Spinal cord (tissue), 10 donors: Measurements from ENCODE around the gene SNX13. TPM values are rescaled to one million over a fixed set of nuclear protein-coding genes. Genes with fewer than 3 reads are reported as not detected.

Experiments used
- DNase-seq, 6 donors: peaks; one replicate each; pipeline versions ENCODE4 v3.0.0 to v3.0.0-alpha.2; 2013 to 2015; ENCODE audit warnings: low spot score in 6 of 6, low read depth in 4 of 6
- H3K27ac ChIP-seq: one replicate; pipeline ENCODE4 v1.5.1; 2013; ENCODE audit warnings: low read depth, low read length, control low read depth
- H3K27me3 ChIP-seq: one replicate; pipeline ENCODE4 v1.6.1; 2013; ENCODE audit warnings: low read length; ENCODE audit not compliant: control insufficient read depth, insufficient read depth
- H3K36me3 ChIP-seq: one replicate; pipeline ENCODE4 v1.6.1; 2013; ENCODE audit warnings: low read length; ENCODE audit not compliant: control insufficient read depth, insufficient read depth
- H3K4me1 ChIP-seq: one replicate; pipeline ENCODE4 v1.6.1; 2013; ENCODE audit warnings: low read length; ENCODE audit not compliant: control insufficient read depth, insufficient read depth
- H3K4me3 ChIP-seq: one replicate; pipeline ENCODE4 v1.5.1; 2013; ENCODE audit warnings: low read depth, low read length, control low read depth
- H3K9me3 ChIP-seq: one replicate; pipeline ENCODE4 v1.6.1; 2013; ENCODE audit warnings: low read length; ENCODE audit not compliant: control insufficient read depth, insufficient read depth
- WGBS: methylation state at CpG from one replicate; pipeline ENCODE4 v1.1.5; 2013; ENCODE audit warnings: missing lambda C conversion rate; ENCODE audit not compliant: insufficient coverage; 5-methylcytosine and 5-hydroxymethylcytosine counted together
- polyA plus RNA-seq, 2 donors: library from polyadenylated mRNA; unstranded; fragments of 120-200 nt; gene quantifications; one replicate each; pipeline ENCODE4 v1.2.1, GENCODE V29; 2013; ENCODE audit not compliant: insufficient read length in 2 of 2
- total RNA-seq, 2 donors: library from RNA; depleted of rRNA in 1 of 2; stranded (reverse); fragments of 120-200 nt in 1 of 2; fragments of >200 nt in 1 of 2; gene quantifications; one replicate each; pipeline versions ENCODE4 v1.2.3 to v1.2.4, GENCODE V29; 2013 to 2014
- donor health status: healthy.

The SNX13 gene
- total and polyA plus RNA-seq, 4 donors: 27.9 to 97.6 (median 56.7) TPM

GRCh38 chr7:17937506-17938120, 2.7 kb downstream of the SNX13 start:
- H3K4me3 ChIP-seq: no peak overlapping the region
- H3K4me1 ChIP-seq: no peaks in the 10 kb centered on the region

GRCh38 chr7:17936321-17936720, 4.0 kb downstream of the SNX13 start:
- Histone ChIP-seq H3K4me3 (no peak overlapping the region), H3K27ac (no peak overlapping the region), H3K36me3 (no peaks in the 10 kb centered on the region), H3K4me1 (no peaks in the 10 kb centered on the region), H3K27me3 (no peaks in the 10 kb centered on the region), H3K9me3 (no peaks in the 10 kb centered on the region)
- no CpG with 5 or more reads among the region's 1 CpG for WGBS
- DNase-seq: no peak

More at GRCh38 chr7:17937506-17938120, 2.7 kb downstream of the SNX13 start:
- Histone ChIP-seq H3K27ac (no peak overlapping the region), H3K9me3 (no peaks in the 10 kb centered on the region), H3K27me3 (no peaks in the 10 kb centered on the region), H3K36me3 (no peaks in the 10 kb centered on the region)
- no CpG with 5 or more reads among the region's 2 CpGs for WGBS
- no peak for DNase-seq

DNA sequence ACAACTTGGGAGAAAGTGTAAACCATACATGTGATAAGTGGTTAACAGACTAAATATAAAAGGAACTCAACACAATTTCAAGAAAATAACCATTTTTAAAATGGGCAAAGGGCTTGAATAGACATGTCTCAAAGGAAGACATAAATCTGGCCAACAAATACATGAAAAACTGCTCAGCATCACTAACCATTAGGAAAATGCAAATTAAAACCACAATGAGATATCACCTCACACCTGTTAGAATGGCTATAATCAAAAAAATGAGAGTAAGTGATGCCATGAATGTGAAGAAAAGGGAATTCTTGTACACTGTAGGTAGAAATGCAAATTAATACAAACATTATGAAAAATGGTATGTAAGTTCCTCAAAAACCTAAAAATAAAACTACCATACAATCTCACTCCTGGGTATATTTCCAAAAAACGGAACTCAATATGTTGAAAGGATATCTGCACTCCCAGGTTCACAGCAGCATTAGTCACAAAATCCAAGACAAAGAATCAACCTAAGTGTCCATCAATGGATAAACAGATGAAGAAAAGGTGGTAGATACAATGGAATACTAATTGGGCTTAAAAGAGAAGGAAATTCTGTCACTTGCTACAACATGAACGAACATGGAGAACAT, 5.6 kb downstream of the SNX13 start:
- Histone ChIP-seq H3K27me3 (no peaks in the 10 kb centered on the region), H3K4me1 (no peaks in the 10 kb centered on the region), H3K27ac (no peak overlapping the region), H3K4me3 (no peak overlapping the region), H3K36me3 (no peaks in the 10 kb centered on the region), H3K9me3 (no peaks in the 10 kb centered on the region)
- WGBS: no CpG with 5 or more reads among the region's 2 CpGs
- no peak for DNase-seq

DNA sequence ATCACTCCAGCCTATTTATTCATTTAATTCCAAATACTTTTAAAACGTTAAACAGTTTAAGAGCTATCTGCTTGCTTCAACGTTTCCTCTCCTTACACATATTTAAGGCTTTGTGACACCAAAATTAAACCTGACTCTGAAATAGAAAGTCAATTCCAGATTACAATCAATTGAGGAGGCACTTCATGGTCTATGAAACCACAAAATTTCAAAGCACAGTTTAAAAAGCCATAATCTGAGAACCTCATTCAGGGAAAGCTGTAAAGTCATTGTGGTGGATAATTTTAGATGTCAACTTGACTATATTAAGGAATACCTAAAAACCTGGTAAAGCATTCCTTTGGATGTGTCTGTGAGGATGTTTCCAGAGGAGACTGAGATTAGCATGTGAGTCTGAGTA, 6.2 kb downstream of the SNX13 start:
- no peaks in the 10 kb centered on the region for H3K9me3 ChIP-seq
- 85% methylated on average over 2 of the region's 2 CpGs for WGBS
- H3K4me3 ChIP-seq: no peak overlapping the region
- no peaks in the 10 kb centered on the region for H3K36me3 ChIP-seq
- H3K4me1 ChIP-seq: no peaks in the 10 kb centered on the region
- H3K27ac ChIP-seq: no peak overlapping the region
- no peak for DNase-seq
- H3K27me3 ChIP-seq: no peaks in the 10 kb centered on the region

DNA sequence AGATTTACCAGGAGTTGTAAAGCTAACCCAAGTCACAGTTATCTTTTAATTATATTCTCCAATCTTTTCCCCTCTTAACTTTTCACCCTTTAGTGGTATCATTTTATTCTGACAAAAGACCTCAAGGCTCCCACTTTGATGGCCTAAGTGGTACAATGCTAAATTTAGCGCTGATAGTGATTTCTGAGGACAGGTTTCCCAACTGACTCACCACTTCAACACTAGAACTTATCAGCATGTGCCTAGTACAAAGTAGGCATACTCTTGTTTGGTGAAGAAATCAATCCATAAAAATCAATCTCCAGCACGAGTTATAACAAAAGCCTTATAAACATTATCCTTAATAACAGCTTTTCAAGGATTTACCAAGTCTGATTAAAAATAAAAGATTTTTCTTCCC, 7.5 kb downstream of the SNX13 start:
- H3K4me1 ChIP-seq: no peaks in the 10 kb centered on the region
- no peak overlapping the region for H3K27ac ChIP-seq
- H3K4me3 ChIP-seq: no peak overlapping the region
- no peaks in the 10 kb centered on the region for H3K9me3 ChIP-seq
- DNase-seq: no peak
- H3K36me3 ChIP-seq: no peaks in the 10 kb centered on the region
- no CpG with 5 or more reads among the region's 2 CpGs for WGBS
- H3K27me3 ChIP-seq: no peaks in the 10 kb centered on the region

- Histone ChIP-seq H3K27ac (no peak overlapping the region), H3K4me3 (no peak overlapping the region), H3K9me3 (no peaks in the 10 kb centered on the region), H3K36me3 (no peaks in the 10 kb centered on the region), H3K4me1 (no peaks in the 10 kb centered on the region), H3K27me3 (no peaks in the 10 kb centered on the region)
- WGBS: no CpG with 5 or more reads among the region's 1 CpG
- no peak for DNase-seq
These were observed 9.2 kb downstream of the SNX13 start for GRCh38 chr7:17931069-17931468.

- DNase-seq: no peak
- H3K27me3 ChIP-seq: no peaks in the 10 kb centered on the region
- no peaks in the 10 kb centered on the region for H3K4me1 ChIP-seq
- WGBS: 100% methylated on average over 1 of the region's 2 CpGs
- no peak overlapping the region for H3K27ac ChIP-seq
- H3K9me3 ChIP-seq: no peaks in the 10 kb centered on the region
- no peaks in the 10 kb centered on the region for H3K36me3 ChIP-seq
- H3K4me3 ChIP-seq: no peak overlapping the region
These were observed 9.7 kb downstream of the SNX13 start for GRCh38 chr7:17930546-17930945.

DNA sequence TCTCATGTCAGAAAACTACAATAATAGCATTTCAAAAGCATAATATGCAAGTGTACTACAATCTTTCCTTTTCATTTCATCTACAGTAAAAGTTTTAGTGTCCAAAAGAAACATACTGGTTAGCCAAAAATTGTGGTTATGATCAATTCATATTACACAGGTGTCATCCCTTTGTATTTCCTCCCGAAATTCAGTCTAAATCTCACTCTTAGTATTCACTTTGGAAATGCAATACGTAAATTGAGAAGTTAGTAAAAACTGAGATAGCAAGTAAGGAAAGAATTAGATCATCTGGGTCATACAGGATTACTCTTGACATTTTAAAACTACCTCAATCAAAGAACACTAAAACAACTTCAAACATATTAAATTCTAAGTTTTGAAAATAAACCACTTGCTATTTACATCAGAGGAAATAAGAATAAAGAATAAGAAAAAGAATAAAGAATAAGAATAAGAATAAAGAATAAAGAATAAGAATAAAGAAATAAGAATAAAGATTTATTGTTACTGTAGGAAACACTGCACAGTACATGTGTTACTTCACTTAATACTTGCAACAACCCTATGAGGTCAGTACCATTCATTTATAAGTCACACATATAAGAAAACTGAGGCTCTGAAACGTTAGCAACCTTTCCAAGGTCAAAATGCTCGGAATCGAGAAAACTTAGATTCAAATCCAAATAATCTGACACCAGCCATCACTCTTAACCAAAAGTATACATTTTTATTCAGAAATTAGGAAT, 10.5 kb downstream of the SNX13 start:
- H3K36me3 ChIP-seq: no peaks in the 10 kb centered on the region
- no peak overlapping the region for H3K27ac ChIP-seq
- H3K27me3 ChIP-seq: no peaks in the 10 kb centered on the region
- no peaks in the 10 kb centered on the region for H3K4me1 ChIP-seq
- no CpG with 5 or more reads among the region's 5 CpGs for WGBS
- no peak for DNase-seq
- no peak overlapping the region for H3K4me3 ChIP-seq
- no peaks in the 10 kb centered on the region for H3K9me3 ChIP-seq

GRCh38 chr7:17928055-17928454, 12.2 kb downstream of the SNX13 start:
- no peak for DNase-seq
- H3K36me3 ChIP-seq: no peaks in the 10 kb centered on the region
- no peaks in the 10 kb centered on the region for H3K4me1 ChIP-seq
- WGBS: no CpG with 5 or more reads among the region's 1 CpG
- H3K27ac ChIP-seq: no peak overlapping the region
- H3K27me3 ChIP-seq: no peaks in the 10 kb centered on the region
- no peak overlapping the region for H3K4me3 ChIP-seq
- no peaks in the 10 kb centered on the region for H3K9me3 ChIP-seq
